GM23338 (cell line): ENCODE data around the gene DDX24. TPM values are rescaled to one million over a fixed set of nuclear protein-coding genes. Genes with fewer than 3 reads are reported as not detected.

ENCODE experiments used
- ATAC-seq: fragments of 200-7000 bp; cut with Tn5 transposase; 3 replicates; pipeline ENCODE4 v1.9.1; 2020
- DNase-seq: peaks from one replicate; pipeline ENCODE4 v3.0.0-alpha.2; 2015; ENCODE audit warnings: low spot score
- H2AFZ ChIP-seq: fragments of 200-600 bp; sonication (generic); 2 replicates; pipeline ENCODE4 v1.8.0; 2016; ENCODE audit warnings: antibody characterized with exemption, mild to moderate bottlenecking, moderate library complexity
- H3F3A ChIP-seq: fragments of 200-600 bp; sonication (generic); replicated peaks from 2 replicates; pipeline ENCODE4 v1.8.0; 2017; ENCODE audit warnings: antibody characterized with exemption, mixed run types, low read depth
- H3K27ac ChIP-seq: fragments of 200-600 bp; sonication (generic); 2 replicates; pipeline ENCODE4 v1.6.1; 2016; ENCODE audit warnings: low read depth
- H3K27me3 ChIP-seq: fragments of 200-600 bp; sonication (generic); 2 replicates; pipeline ENCODE4 v1.8.0; 2016; ENCODE audit warnings: mild to moderate bottlenecking, mixed run types, moderate library complexity; ENCODE audit not compliant: insufficient read depth
- H3K36me3 ChIP-seq: fragments of 200-600 bp; sonication (generic); 2 replicates; pipeline ENCODE4 v1.8.0; 2016; ENCODE audit warnings: mild to moderate bottlenecking; ENCODE audit not compliant: insufficient read depth
- H3K4me1 ChIP-seq: fragments of 200-600 bp; sonication (generic); 2 replicates; pipeline ENCODE4 v1.8.0; 2016; ENCODE audit warnings: mild to moderate bottlenecking, moderate library complexity; ENCODE audit not compliant: insufficient read depth
- H3K4me2 ChIP-seq: fragments of 200-600 bp; sonication (generic); 2 replicates; pipeline ENCODE4 v1.7.1; 2017; ENCODE audit warnings: mixed run types
- H3K4me3 ChIP-seq: fragments of 200-600 bp; sonication (generic); 2 replicates; pipeline ENCODE4 v1.6.1; 2016; ENCODE audit warnings: mixed run types
- H3K79me2 ChIP-seq: fragments of 200-600 bp; sonication (generic); replicated peaks from 2 replicates; pipeline ENCODE4 v1.8.0; 2017; ENCODE audit warnings: mild to moderate bottlenecking; ENCODE audit not compliant: insufficient read depth
- H3K9me2 ChIP-seq: fragments of 200-600 bp; sonication (generic); 2 replicates; pipeline ENCODE4 v1.8.0; 2017; ENCODE audit not compliant: insufficient read depth
- H4K20me1 ChIP-seq: fragments of 200-600 bp; sonication (generic); replicated peaks from 2 replicates; pipeline ENCODE4 v1.8.0; 2017; ENCODE audit warnings: mild to moderate bottlenecking; ENCODE audit not compliant: insufficient read depth
- H3K27ac Mint-ChIP-seq: 2 replicates; pipeline ENCODE4 v1.8.0; 2020; ENCODE audit warnings: inconsistent platforms, mild to moderate bottlenecking, moderate library complexity, mixed read lengths
- H3K27me3 Mint-ChIP-seq: 3 replicates; pipeline ENCODE4 v1.8.0; 2022; ENCODE audit warnings: low read depth, mild to moderate bottlenecking, moderate library complexity, mixed read lengths, inconsistent platforms; ENCODE audit not compliant: insufficient read depth, poor library complexity
- H3K36me3 Mint-ChIP-seq: 3 replicates; pipeline ENCODE4 v1.8.0; 2021; ENCODE audit warnings: low read depth, mild to moderate bottlenecking, inconsistent platforms, moderate library complexity, mixed read lengths
- H3K4me1 Mint-ChIP-seq: 3 replicates; pipeline ENCODE4 v1.8.0; 2020; ENCODE audit warnings: mild to moderate bottlenecking, inconsistent platforms, mixed read lengths
- H3K4me3 Mint-ChIP-seq: 3 replicates; pipeline ENCODE4 v1.8.0; 2021; ENCODE audit warnings: moderate library complexity, mild to moderate bottlenecking, inconsistent platforms, mixed read lengths
- H3K9me3 Mint-ChIP-seq: 3 replicates; pipeline ENCODE4 v1.8.0; 2020; ENCODE audit warnings: moderate library complexity, mild to moderate bottlenecking, inconsistent platforms, mixed read lengths
- CREB1 ChIP-seq: fragments of 250-450 bp; sonication (Bioruptor Pico); IDR thresholded peaks from 2 replicates; pipeline ENCODE4 v1.5.0; 2020; ENCODE audit warnings: low read depth, mild to moderate bottlenecking, moderate library complexity
- CTCF ChIP-seq, 2 experiments: fragments of 200-600 bp in 1 of 2; sonication (generic) in 1 of 2; conservative IDR thresholded peaks; 2 replicates each; pipeline versions ENCODE4 v1.5.1 to v1.6.1; 2016 to 2017; ENCODE audit warnings: antibody characterized with exemption in 2 of 2, low read depth in 2 of 2, mild to moderate bottlenecking in 2 of 2, moderate library complexity in 1 of 2
- ETS1 ChIP-seq: IDR thresholded peaks from 2 replicates; pipeline ENCODE4 v1.6.1; 2016; ENCODE audit warnings: antibody characterized with exemption
- EZH2 ChIP-seq: fragments of 200-600 bp; sonication (generic); IDR thresholded peaks from one replicate; pipeline ENCODE4 v1.8.0; 2017; ENCODE audit warnings: antibody characterized with exemption, mild to moderate bottlenecking, low read depth; ENCODE audit not compliant: unreplicated experiment
- EZH2phosphoT487 ChIP-seq: fragments of 200-600 bp; sonication (generic); IDR thresholded peaks from one replicate; pipeline ENCODE4 v1.8.1; 2018; ENCODE audit warnings: antibody characterized with exemption; ENCODE audit not compliant: unreplicated experiment
- JUNB ChIP-seq: IDR thresholded peaks from one replicate; pipeline ENCODE4 v1.6.1; 2016; ENCODE audit warnings: antibody characterized with exemption; ENCODE audit not compliant: unreplicated experiment
- POLR2AphosphoS5 ChIP-seq: IDR thresholded peaks from 2 replicates; pipeline ENCODE4 v1.6.1; 2016; ENCODE audit warnings: antibody characterized with exemption, low read depth
- STAT1 ChIP-seq: IDR thresholded peaks from one replicate; pipeline ENCODE4 v1.6.1; 2016; ENCODE audit warnings: antibody characterized with exemption; ENCODE audit not compliant: unreplicated experiment
- ZNF114 ChIP-seq: fragments of 250-450 bp; sonication (Bioruptor Pico); IDR thresholded peaks from 2 replicates; pipeline ENCODE4 v1.5.0; 2020; ENCODE audit warnings: mild to moderate bottlenecking, moderate library complexity
- ZNF331 ChIP-seq: fragments of 250-450 bp; sonication (Bioruptor Pico); IDR thresholded peaks from 2 replicates; pipeline ENCODE4 v1.5.0; 2020; ENCODE audit warnings: low read depth, mild to moderate bottlenecking, moderate library complexity
- ZNF462 ChIP-seq: fragments of 250-450 bp; sonication (Bioruptor Pico); IDR thresholded peaks from 2 replicates; pipeline ENCODE4 v1.5.0; 2020; ENCODE audit warnings: mild to moderate bottlenecking, moderate library complexity
- polyA plus RNA-seq: library from polyadenylated mRNA; unstranded; fragments of >200 nt; fragmentation: Nextera tagmentation; extraction: Ambion mirVana; gene quantifications from 2 replicates; pipeline ENCODE4 v1.2.1, GENCODE V29; 2016
- total RNA-seq: library from RNA; depleted of rRNA; stranded (reverse); fragments of >200 nt; shearing (Covaris generic); gene quantifications from 2 replicates; pipeline ENCODE4 v1.2.3, GENCODE V29; 2014

DDX24 gene
- total and polyA plus RNA-seq, 2 experiments from 2014 or later, result 150 to 265 TPM

DNA sequence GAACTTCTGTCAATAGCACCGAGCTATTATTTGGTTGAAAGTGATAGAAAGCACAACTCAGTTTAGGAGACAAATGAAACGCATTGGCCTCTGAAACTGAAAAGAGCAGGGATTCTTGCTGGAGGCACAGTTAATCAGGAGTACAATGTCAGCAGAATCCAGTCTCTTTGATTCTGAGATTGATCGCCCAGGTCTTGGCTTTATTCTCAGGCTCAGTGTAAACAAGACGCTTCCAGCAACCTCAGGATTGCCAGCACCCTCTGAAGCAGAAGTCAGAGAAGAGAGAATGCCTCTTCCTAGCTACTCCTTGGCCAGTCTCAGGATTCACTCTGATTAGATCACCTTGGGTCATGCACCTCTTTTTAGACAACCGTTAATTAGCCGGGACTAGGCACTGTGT, 66.6 kb downstream of the DDX24 start:
- H3K4me1 Mint-ChIP-seq, result peaks cover 5% of the 10 kb centered on the region; the same call in 2 of the 3 replicates
- Histone ChIP-seq H3K27me3 (no peaks in the 10 kb centered on the region), H4K20me1 (no peaks in the 10 kb centered on the region), H3K36me3 (no peaks in the 10 kb centered on the region), H2AFZ (no peak overlapping the region), H3K9me2 (no peaks in the 10 kb centered on the region), H3K79me2 (no peaks in the 10 kb centered on the region), H3F3A (no peaks in the 10 kb centered on the region), H3K4me2 (no peak overlapping the region), H3K4me3 (no peak overlapping the region), H3K4me1 (no peaks in the 10 kb centered on the region), H3K27ac (no peak overlapping the region)
- no peak for TF ChIP-seq ZNF114
- no peak for TF ChIP-seq POLR2AphosphoS5
- ATAC-seq, result no peak
- H3K9me3 Mint-ChIP-seq, result no peaks in the 10 kb centered on the region
- H3K27ac Mint-ChIP-seq, result no peak overlapping the region
- H3K36me3 Mint-ChIP-seq, result no peaks in the 10 kb centered on the region
- peaks cover 2% of the 10 kb centered on the region for H3K27me3 Mint-ChIP-seq
- H3K4me3 Mint-ChIP-seq, result no peak overlapping the region
- DNase-seq, result no peak

- H3K79me2 ChIP-seq, result no peaks in the 10 kb centered on the region
- no peak overlapping the region for H3K4me3 Mint-ChIP-seq
- no peaks in the 10 kb centered on the region for H3K9me2 ChIP-seq
- no peaks in the 10 kb centered on the region for H4K20me1 ChIP-seq
- H2AFZ ChIP-seq, result 0 out of 2 replicates have a peak overlapping the region, but pooled peaks have one; percentile 18
- no peak overlapping the region for H3K27ac ChIP-seq
- no peaks in the 10 kb centered on the region for H3K4me1 ChIP-seq
- H3K36me3 ChIP-seq, result no peaks in the 10 kb centered on the region
- H3K27me3 ChIP-seq, result no peaks in the 10 kb centered on the region
- H3K27ac Mint-ChIP-seq, result no peak overlapping the region
- no peaks in the 10 kb centered on the region for H3F3A ChIP-seq
- DNase-seq (no peak), ATAC-seq (no peak)
- H3K4me3 ChIP-seq, result no peak overlapping the region
- peaks cover 4% of the 10 kb centered on the region; the same call in 2 of the 3 replicates for H3K4me1 Mint-ChIP-seq
- no peaks in the 10 kb centered on the region for H3K9me3 Mint-ChIP-seq
- peaks cover 2% of the 10 kb centered on the region for H3K27me3 Mint-ChIP-seq
- H3K4me2 ChIP-seq, result no peak overlapping the region
- no peaks in the 10 kb centered on the region for H3K36me3 Mint-ChIP-seq
- no peak for TF ChIP-seq ZNF114
- no peak for TF ChIP-seq EZH2
- no peak for TF ChIP-seq CTCF (conservative IDR thresholded peaks at IDR 0.05; ENCODE audit: low read depth in 2 of 2)
- no peak for TF ChIP-seq POLR2AphosphoS5
- TF ChIP-seq JUNB, result no peak
- TF ChIP-seq CREB1, result no peak
- no peak for TF ChIP-seq ZNF462 (CRISPR knock-in tag)
- TF ChIP-seq EZH2phosphoT487, result no peak
- TF ChIP-seq STAT1, result no peak
- no peak for TF ChIP-seq ETS1
- TF ChIP-seq ZNF331 (CRISPR knock-in tag), result no peak
These were observed 69.2 kb downstream of the DDX24 start for GRCh38 chr14:94011795-94012194.
